Measurements from ENCODE around the gene ASCL2.

Gene ASCL2

DNA sequence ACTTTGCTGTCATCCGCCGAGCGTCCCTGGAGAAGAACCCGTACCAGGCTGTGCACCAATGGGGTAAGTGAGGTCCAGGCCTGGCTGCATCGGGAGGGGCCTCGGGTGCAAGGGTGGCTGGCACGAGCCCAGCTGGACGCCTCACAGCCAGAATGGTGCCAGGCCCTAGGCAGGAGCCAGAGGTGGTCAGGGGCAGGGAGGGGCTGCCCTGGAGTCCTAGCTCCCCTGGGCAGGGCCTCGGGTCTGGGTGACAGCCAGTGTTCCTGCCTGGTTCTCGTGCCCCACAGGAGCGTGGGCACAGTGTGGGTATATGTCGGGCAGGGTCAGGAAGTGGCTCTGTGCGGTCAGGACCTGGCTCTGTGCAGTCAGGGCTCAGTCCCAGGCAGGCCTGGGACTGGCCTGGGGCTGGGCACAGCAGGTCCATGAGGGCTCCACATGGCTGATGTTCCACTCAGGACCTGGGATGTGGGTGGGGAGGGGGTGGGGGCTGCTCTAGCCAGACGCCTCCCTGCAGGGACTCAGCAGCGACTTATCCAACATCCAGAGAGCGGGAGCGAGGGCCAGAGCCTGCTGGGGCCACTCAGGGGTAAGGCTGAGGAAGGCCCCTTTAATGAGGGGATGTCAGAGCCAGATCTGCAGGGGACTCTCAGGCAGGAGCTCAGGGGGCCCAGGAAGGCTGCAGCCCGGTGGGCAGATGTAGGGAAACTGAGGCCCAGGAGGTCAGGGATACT is 32.7 kb upstream of the ASCL2 start:
- TF ChIP-seq, protein P1, sequence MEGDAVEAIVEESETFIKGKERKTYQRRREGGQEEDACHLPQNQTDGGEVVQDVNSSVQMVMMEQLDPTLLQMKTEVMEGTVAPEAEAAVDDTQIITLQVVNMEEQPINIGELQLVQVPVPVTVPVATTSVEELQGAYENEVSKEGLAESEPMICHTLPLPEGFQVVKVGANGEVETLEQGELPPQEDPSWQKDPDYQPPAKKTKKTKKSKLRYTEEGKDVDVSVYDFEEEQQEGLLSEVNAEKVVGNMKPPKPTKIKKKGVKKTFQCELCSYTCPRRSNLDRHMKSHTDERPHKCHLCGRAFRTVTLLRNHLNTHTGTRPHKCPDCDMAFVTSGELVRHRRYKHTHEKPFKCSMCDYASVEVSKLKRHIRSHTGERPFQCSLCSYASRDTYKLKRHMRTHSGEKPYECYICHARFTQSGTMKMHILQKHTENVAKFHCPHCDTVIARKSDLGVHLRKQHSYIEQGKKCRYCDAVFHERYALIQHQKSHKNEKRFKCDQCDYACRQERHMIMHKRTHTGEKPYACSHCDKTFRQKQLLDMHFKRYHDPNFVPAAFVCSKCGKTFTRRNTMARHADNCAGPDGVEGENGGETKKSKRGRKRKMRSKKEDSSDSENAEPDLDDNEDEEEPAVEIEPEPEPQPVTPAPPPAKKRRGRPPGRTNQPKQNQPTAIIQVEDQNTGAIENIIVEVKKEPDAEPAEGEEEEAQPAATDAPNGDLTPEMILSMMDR (conservative IDR thresholded peaks at IDR 0.05), result no peak
- no peak overlapping the region for H3K27ac ChIP-seq

DNA sequence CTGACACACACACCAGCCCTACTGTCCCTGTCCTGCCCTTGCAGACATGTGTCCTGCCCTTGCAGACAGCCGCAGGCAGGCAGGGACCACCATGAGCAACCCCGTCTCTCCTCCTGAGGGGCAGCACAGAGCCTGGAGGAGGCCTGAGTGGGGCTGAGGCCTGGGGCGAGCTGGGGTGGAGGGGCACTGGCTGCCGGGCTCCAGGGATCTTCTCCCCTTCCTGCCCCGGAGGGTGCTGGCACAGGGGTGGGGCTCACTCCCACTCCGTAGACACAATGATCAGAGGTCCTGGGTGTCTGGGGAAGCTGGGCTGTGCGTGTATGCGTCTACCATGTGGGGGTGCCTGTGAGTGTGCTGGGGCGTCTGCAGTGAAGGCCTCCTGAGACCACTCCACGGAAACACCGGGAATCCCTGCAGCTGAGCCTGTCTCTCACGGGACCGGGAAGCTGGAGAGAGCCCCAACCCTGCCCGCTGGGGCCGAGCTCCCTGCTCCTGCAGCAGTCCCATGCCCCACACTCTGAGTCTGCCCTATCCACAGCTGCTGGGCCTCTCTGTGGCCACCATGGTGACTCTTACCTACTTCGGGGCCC is 32.0 kb upstream of the ASCL2 start:
- TF ChIP-seq, protein P1 (conservative IDR thresholded peaks at IDR 0.05), result no peak
- H3K27ac ChIP-seq, result no peak overlapping the region

DNA sequence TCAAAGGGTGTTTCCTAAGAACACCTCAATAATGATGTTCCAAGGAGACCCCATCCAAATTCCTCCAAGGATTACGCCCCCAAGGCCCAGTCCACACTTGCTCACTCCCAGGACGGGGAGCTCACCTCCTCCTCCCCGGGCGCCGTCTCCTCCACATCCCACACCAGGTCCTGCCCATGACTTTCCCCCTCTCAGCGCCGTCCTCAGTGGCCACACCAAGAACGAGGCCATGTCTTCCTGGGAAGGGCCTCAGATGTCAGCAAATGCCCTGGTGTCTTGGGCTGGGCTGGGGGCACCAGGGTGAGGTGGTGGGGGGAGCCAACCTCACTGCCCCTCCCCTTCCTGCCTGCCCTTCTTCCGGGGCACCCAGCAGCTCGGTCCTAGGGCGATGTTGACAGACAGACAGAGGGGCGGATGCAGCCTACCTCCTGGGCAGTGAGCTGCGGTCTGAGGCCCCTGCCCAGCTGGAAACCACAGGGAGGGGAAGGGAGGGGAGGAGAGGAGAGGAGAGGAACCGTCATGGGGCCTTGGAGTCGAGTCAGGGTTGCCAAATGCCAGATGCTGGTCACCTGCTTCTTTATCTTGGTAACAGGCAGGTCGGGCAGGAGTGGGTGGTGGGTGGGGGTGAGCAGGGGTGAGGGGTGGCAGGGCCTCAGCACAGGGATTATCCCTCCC is 31.4 kb upstream of the ASCL2 start, which contains the start of the genes C11orf21 and TSPAN32:
C11orf21 (minus strand) TSS at position 288 of the 675 bp plus-strand sequence; CDS start at position 178, 110 bp downstream.
TSPAN32 (plus strand) TSS at position 383 of the 675 bp plus-strand sequence; CDS start at position 520, 137 bp downstream.
- TF ChIP-seq, protein P1 (conservative IDR thresholded peaks at IDR 0.05), result no peak
- H3K27ac ChIP-seq, result no peak within 1 kb of the TSS

DNA sequence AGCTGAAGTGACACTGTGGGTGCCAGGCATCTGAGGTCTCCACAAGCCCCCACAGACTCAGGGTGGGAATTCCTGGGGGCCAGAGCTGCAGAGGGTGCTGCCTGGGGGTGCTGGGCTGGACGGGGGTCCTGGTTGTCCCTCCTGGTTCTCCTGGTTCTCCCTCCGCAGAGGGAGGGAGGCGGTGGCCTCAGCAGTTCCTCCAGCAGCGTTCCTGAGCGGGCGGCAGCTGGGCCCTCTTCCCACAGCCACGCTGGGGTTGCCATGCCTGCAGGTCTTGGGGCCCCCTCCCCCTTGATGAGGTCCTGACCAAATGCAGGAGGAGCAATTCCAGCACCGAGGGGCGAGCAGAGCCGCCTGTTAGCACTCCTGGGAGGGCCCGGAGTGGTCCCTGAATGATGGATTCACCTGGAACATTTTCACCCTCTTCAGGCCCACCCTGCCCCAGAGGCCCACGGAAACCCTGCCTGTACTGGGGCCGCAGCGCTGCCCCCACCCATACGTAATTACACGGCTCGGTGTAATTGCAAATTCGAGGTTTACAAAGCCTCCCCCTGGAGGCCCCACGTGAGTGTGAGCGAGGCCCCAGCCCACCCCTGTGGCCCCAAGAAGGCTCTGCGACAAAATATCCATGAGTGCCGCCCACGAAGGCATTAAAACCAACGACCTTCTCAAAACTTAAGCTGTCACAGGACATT is 30.7 kb upstream of the ASCL2 start:
- H3K27ac ChIP-seq, result no peak overlapping the region
- TF ChIP-seq, protein P1 (conservative IDR thresholded peaks at IDR 0.05), result no peak

DNA sequence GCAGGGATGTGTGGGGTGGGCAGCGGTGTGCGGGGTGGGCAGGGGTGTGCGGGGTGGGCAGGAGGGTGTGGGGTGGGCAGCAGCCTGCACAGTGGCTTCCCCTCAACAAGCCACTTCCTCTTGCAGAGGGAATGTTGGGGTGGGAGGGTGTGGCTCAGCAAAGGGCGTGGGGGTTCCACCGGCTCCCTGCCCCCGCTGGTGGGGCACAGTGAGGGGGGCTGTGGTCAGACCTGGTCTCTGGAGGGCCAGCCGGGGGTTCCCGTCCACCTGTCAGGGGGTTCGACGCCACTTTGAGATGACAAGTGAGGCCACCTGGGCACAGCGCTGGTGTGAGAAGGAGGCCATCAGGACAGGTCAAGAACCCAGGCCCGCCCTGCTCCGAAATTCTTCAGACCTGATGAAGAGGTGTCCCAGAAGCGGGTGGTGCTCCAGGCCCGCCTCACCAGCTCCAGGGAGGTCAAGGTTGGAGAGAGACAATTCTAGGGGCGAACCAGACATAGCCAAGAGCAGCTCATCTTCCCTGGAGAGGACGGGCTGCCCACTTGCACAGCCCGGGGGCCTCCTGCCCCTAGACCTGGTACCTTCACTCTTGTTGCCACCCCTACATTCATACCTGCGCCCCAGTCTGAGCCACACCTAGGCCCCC is 30.0 kb upstream of the ASCL2 start:
- H3K27ac ChIP-seq, result no peak overlapping the region
- TF ChIP-seq, protein P1 (conservative IDR thresholded peaks at IDR 0.05), result no peak

DNA sequence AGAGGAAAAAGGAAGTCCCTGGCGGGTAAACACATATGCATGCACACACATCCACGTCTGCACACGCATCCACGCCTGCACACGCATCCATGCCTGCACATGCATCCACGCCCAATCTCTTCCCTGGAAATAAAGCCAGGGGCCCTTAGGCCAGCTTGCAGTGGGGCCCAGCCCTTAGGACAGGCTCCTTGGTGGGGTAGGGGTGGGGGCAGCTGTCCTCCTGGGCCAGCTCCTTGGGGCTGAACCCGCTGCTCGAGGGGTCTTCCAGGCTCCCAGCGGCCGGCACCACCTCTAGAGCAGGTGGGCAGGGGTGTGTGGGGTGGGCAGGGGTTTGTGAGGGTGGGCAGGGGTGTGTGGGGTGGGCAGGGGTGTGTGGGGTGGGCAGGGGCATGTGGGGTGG is 29.4 kb upstream of the ASCL2 start:
- TF ChIP-seq, protein P1 (conservative IDR thresholded peaks at IDR 0.05), result no peak
- no peak overlapping the region for H3K27ac ChIP-seq
